ENCODE data around the gene OR2V1.
A peak's percentile ranks its signal among the peaks of the same experiment; 100 is the strongest.
"Not testable (repeated sequence)": the region's sequence is repeated elsewhere in the genome, so short reads cannot be mapped to it uniquely, and the experiment has no call there.

The OR2V1 gene

GRCh38 chr5:181161534-181162175 is 30.7 kb upstream of the OR2V1 start:
- Histone ChIP-seq H3K9ac (ENCODE audit: insufficient read length) (peak overlapping the region; percentile 41), H3K4me3 (peak overlapping the region; percentile 60), H3K36me3 (ENCODE audit: insufficient read depth, low read length) (no peaks in the 10 kb centered on the region), H3K9me3 (ENCODE audit: low read depth, low read length) (no peaks in the 10 kb centered on the region), H3K27ac (peak overlapping the region; percentile 78; the same call in 1 of the 2 replicates)
- no peak for DNase-seq (ENCODE audit: low read depth, low spot score)
- TF ChIP-seq FOXP2 (optimal IDR thresholded peaks at IDR 0.05; ENCODE audit: control extremely low read depth, extremely low read length, insufficient read depth) (no peak), POLR2AphosphoS5 (IDR thresholded peaks at IDR 0.05; ENCODE audit: borderline replicate concordance, low read depth, low read length) (no peak), EZH2 (IDR thresholded peaks at IDR 0.05) (no peak)

GRCh38 chr5:181160755-181161533 is 30.0 kb upstream of the OR2V1 start:
- Histone ChIP-seq H3K4me3 (peak overlapping the region; percentile 60), H3K27ac (peak overlapping the region; percentile 78; the same call in 1 of the 2 replicates), H3K9ac (ENCODE audit: insufficient read length) (peak overlapping the region; percentile 41)
- peak; percentile 29; the same call in 1 of the 2 replicates for TF ChIP-seq POLR2AphosphoS5 (IDR thresholded peaks at IDR 0.05; ENCODE audit: borderline replicate concordance, low read depth, low read length)
- H3K9me3 ChIP-seq (ENCODE audit: low read depth, low read length); H3K36me3 ChIP-seq (ENCODE audit: insufficient read depth, low read length); DNase-seq (ENCODE audit: low read depth, low spot score): not testable (repeated sequence)

- H3K4me3 ChIP-seq, result peak overlapping the region; percentile 58
- no peak overlapping the region for H3K9ac ChIP-seq (ENCODE audit: insufficient read length)
- DNase-seq (ENCODE audit: low read depth, low spot score), result no peak
- H3K9me3 ChIP-seq (ENCODE audit: low read depth, low read length), result no peaks in the 10 kb centered on the region
- H3K36me3 ChIP-seq (ENCODE audit: insufficient read depth, low read length), result no peaks in the 10 kb centered on the region
- H3K27ac ChIP-seq, result peak overlapping the region; percentile 91
- no peak for TF ChIP-seq EZH2 (IDR thresholded peaks at IDR 0.05)
- TF ChIP-seq POLR2AphosphoS5 (IDR thresholded peaks at IDR 0.05; ENCODE audit: borderline replicate concordance, low read depth, low read length), result no peak
- no peak for TF ChIP-seq FOXP2 (optimal IDR thresholded peaks at IDR 0.05; ENCODE audit: control extremely low read depth, extremely low read length, insufficient read depth)
Measured at GRCh38 chr5:181160152-181160754, 29.3 kb upstream of the OR2V1 start.

- TF ChIP-seq POLR2AphosphoS5 (IDR thresholded peaks at IDR 0.05; ENCODE audit: borderline replicate concordance, low read depth, low read length) (no peak), EZH2 (IDR thresholded peaks at IDR 0.05) (no peak), FOXP2 (optimal IDR thresholded peaks at IDR 0.05; ENCODE audit: control extremely low read depth, extremely low read length, insufficient read depth) (no peak)
- Histone ChIP-seq H3K4me3 (no peak overlapping the region), H3K9me3 (ENCODE audit: low read depth, low read length) (no peaks in the 10 kb centered on the region), H3K9ac (ENCODE audit: insufficient read length) (no peak overlapping the region), H3K36me3 (ENCODE audit: insufficient read depth, low read length) (no peaks in the 10 kb centered on the region), H3K27ac (peak overlapping the region; percentile 91; the same call in 1 of the 2 replicates)
- DNase-seq (ENCODE audit: low read depth, low spot score), result no peak
Measured at GRCh38 chr5:181159286-181160151, 28.6 kb upstream of the OR2V1 start.

- no peak for DNase-seq (ENCODE audit: low read depth, low spot score)
- no peak overlapping the region for H3K27ac ChIP-seq
- no peak for TF ChIP-seq EZH2 (IDR thresholded peaks at IDR 0.05)
- TF ChIP-seq FOXP2 (optimal IDR thresholded peaks at IDR 0.05; ENCODE audit: control extremely low read depth, extremely low read length, insufficient read depth), result no peak
- no peak for TF ChIP-seq POLR2AphosphoS5 (IDR thresholded peaks at IDR 0.05; ENCODE audit: borderline replicate concordance, low read depth, low read length)
- H3K36me3 ChIP-seq (ENCODE audit: insufficient read depth, low read length), result no peaks in the 10 kb centered on the region
- no peak overlapping the region for H3K9ac ChIP-seq (ENCODE audit: insufficient read length)
- H3K4me3 ChIP-seq, result no peak overlapping the region
- H3K9me3 ChIP-seq (ENCODE audit: low read depth, low read length), result no peaks in the 10 kb centered on the region
Measured at GRCh38 chr5:181158869-181159268, 27.9 kb upstream of the OR2V1 start.

- no peak overlapping the region for H3K9ac ChIP-seq (ENCODE audit: insufficient read length)
- TF ChIP-seq FOXP2 (optimal IDR thresholded peaks at IDR 0.05; ENCODE audit: control extremely low read depth, extremely low read length, insufficient read depth) (no peak), EZH2 (IDR thresholded peaks at IDR 0.05) (no peak)
- H3K27ac ChIP-seq, result no peak overlapping the region
- no peaks in the 10 kb centered on the region for H3K36me3 ChIP-seq (ENCODE audit: insufficient read depth, low read length)
- no peak overlapping the region for H3K4me3 ChIP-seq
- DNase-seq (ENCODE audit: low read depth, low spot score), result no peak
- H3K9me3 ChIP-seq (ENCODE audit: low read depth, low read length), result no peaks in the 10 kb centered on the region
Measured at GRCh38 chr5:181156758-181157157, 25.8 kb upstream of the OR2V1 start.

- H3K4me3 ChIP-seq, result no peak overlapping the region
- no peaks in the 10 kb centered on the region for H3K36me3 ChIP-seq (ENCODE audit: insufficient read depth, low read length)
- no peak overlapping the region for H3K9ac ChIP-seq (ENCODE audit: insufficient read length)
- no peaks in the 10 kb centered on the region for H3K9me3 ChIP-seq (ENCODE audit: low read depth, low read length)
- DNase-seq (ENCODE audit: low read depth, low spot score), result no peak
- no peak overlapping the region for H3K27ac ChIP-seq
- TF ChIP-seq EZH2 (IDR thresholded peaks at IDR 0.05) (no peak), POLR2AphosphoS5 (IDR thresholded peaks at IDR 0.05; ENCODE audit: borderline replicate concordance, low read depth, low read length) (no peak), FOXP2 (optimal IDR thresholded peaks at IDR 0.05; ENCODE audit: control extremely low read depth, extremely low read length, insufficient read depth) (no peak)
Measured at GRCh38 chr5:181153814-181154213, 22.8 kb upstream of the OR2V1 start.

- Histone ChIP-seq H3K9me3 (ENCODE audit: low read depth, low read length) (no peaks in the 10 kb centered on the region), H3K4me3 (no peak overlapping the region), H3K9ac (ENCODE audit: insufficient read length) (no peak overlapping the region), H3K27ac (no peak overlapping the region), H3K36me3 (ENCODE audit: insufficient read depth, low read length) (no peaks in the 10 kb centered on the region)
- no peak for DNase-seq (ENCODE audit: low read depth, low spot score)
- TF ChIP-seq EZH2 (IDR thresholded peaks at IDR 0.05), result no peak
- TF ChIP-seq POLR2AphosphoS5 (IDR thresholded peaks at IDR 0.05; ENCODE audit: borderline replicate concordance, low read depth, low read length), result no peak
- no peak for TF ChIP-seq FOXP2 (optimal IDR thresholded peaks at IDR 0.05; ENCODE audit: control extremely low read depth, extremely low read length, insufficient read depth)
Measured at GRCh38 chr5:181152406-181152805, 21.4 kb upstream of the OR2V1 start.

Data from SK-N-MC (cell line).